Body of pancreas (tissue), 4 donors: ENCODE results near the gene GNAT2.

Experiments used
- POLR2A ChIP-seq, 3 donors: fragments of 450-650 bp; IDR thresholded peaks; one replicate each; pipeline ENCODE4 v1.6.1; 2016; ENCODE audit warnings: antibody characterized with exemption in 3 of 3, mild to moderate bottlenecking in 2 of 3
- TF ChIP-seq, protein P1 (sequence below), 7 experiments: fragments of 450-650 bp in 4 of 7; fragments of 200-600 bp in 3 of 7; sonication (generic) in 3 of 7; IDR thresholded peaks; one replicate each; pipeline ENCODE4 v1.5.1; 2016 to 2019; ENCODE audit warnings: antibody characterized with exemption in 7 of 7

DNA sequence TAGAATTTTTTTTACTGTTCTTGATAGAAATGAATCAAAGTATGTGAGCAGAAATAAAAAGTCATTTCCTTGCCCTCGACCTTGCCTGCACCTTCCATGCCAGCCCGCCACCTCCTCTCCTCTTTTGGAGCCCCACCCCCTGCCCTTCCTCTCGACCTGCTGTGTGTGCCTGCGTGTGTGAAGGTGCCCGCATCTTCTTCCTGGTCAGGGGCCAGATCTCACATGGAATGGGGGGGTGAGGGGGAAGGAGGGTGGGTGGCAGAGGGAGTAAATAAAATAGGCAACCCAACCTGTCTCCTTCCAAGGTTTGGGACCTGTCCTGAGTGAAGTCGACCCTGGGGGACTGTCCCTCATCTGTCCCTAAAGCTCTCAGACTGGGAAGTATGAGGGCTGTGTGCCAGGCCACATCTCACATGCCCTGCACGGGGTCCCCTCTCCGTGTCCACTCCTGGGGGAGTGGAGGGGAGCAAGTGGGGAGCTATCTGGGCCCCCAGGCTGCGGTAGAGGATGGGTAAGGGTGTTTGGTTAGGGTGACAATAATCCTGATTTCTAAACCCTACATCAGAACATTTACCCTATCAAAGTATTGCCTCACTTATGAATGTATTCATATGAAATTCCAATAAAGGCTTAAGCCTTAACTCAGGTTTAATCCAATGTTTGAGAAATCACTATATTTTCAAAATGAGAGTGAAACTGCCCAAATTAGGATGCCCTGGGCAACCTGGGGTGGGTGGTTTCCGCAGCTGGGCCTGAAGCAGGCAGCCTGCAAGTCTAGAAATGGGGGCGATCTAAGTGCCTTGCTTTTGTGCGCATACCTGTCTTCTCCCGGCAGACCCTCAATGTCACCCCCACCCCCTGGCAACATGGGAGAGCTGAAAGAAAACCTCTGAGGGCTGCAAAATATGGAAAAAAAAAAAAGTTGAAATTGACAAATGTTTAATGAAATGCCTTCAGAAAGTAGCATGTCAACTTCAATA lies 15.6 kb upstream of the GNAT2 start:
- TF ChIP-seq POLR2A (IDR thresholded peaks at IDR 0.05): no peak
- TF ChIP-seq, protein P1, sequence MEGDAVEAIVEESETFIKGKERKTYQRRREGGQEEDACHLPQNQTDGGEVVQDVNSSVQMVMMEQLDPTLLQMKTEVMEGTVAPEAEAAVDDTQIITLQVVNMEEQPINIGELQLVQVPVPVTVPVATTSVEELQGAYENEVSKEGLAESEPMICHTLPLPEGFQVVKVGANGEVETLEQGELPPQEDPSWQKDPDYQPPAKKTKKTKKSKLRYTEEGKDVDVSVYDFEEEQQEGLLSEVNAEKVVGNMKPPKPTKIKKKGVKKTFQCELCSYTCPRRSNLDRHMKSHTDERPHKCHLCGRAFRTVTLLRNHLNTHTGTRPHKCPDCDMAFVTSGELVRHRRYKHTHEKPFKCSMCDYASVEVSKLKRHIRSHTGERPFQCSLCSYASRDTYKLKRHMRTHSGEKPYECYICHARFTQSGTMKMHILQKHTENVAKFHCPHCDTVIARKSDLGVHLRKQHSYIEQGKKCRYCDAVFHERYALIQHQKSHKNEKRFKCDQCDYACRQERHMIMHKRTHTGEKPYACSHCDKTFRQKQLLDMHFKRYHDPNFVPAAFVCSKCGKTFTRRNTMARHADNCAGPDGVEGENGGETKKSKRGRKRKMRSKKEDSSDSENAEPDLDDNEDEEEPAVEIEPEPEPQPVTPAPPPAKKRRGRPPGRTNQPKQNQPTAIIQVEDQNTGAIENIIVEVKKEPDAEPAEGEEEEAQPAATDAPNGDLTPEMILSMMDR (IDR thresholded peaks at IDR 0.05): no peak
